Fibroblast of lung (primary cell): ENCODE measurements around the gene NLRC5. TPM values are rescaled to one million over a fixed set of nuclear protein-coding genes. Genes with fewer than 3 reads are reported as not detected.

Experiments used
- DNase-seq, 2 donors: peaks; one replicate each; pipeline versions ENCODE4 v3.0.0 to v3.0.0-alpha.2; 2010; ENCODE audit warnings: low read depth in 2 of 2
- H2AFZ ChIP-seq: 2 replicates; pipeline ENCODE4 v1.5.1; 2012; ENCODE audit warnings: low read length, control low read depth, inconsistent platforms
- H3K27ac ChIP-seq: 2 replicates; pipeline ENCODE4 v1.5.1; 2011; ENCODE audit warnings: low read length, control low read depth; ENCODE audit not compliant: insufficient read depth
- H3K27me3 ChIP-seq: 2 replicates; pipeline ENCODE4 v1.5.1; 2011; ENCODE audit warnings: mild to moderate bottlenecking, low read length; ENCODE audit not compliant: control insufficient read depth, insufficient read depth
- H3K36me3 ChIP-seq: 2 replicates; pipeline ENCODE4 v1.5.1; 2011; ENCODE audit warnings: low read length; ENCODE audit not compliant: control insufficient read depth, insufficient read depth
- H3K4me1 ChIP-seq: 2 replicates; pipeline ENCODE4 v1.5.1; 2011; ENCODE audit warnings: low read length; ENCODE audit not compliant: control insufficient read depth, insufficient read depth; ENCODE audit errors: extremely low read depth
- H3K4me2 ChIP-seq: 2 replicates; pipeline ENCODE4 v1.5.1; 2011; ENCODE audit warnings: low read length, control low read depth; ENCODE audit not compliant: insufficient read depth; ENCODE audit errors: extremely low read depth
- H3K4me3 ChIP-seq, 4 experiments: fragments of 200-600 bp in 1 of 4; sonication (generic) in 1 of 4; replicated peaks in 1 of 4; 2 replicates each; pipeline ENCODE4 v1.5.1; 2011 to 2016; ENCODE audit warnings: low read length in 4 of 4, low read depth in 3 of 4, mild to moderate bottlenecking in 3 of 4, control low read depth in 2 of 4, inconsistent platforms in 1 of 4, mixed read lengths in 1 of 4; ENCODE audit not compliant: insufficient read depth in 1 of 4; ENCODE audit errors: control extremely low read depth in 1 of 4
- H3K79me2 ChIP-seq: 2 replicates; pipeline ENCODE4 v1.5.1; 2012; ENCODE audit warnings: mild to moderate bottlenecking, low read length, inconsistent platforms; ENCODE audit not compliant: control insufficient read depth, insufficient read depth
- H3K9ac ChIP-seq: 2 replicates; pipeline ENCODE4 v1.5.1; 2011; ENCODE audit warnings: mild to moderate bottlenecking, low read length, control low read depth; ENCODE audit not compliant: insufficient read depth
- H3K9me3 ChIP-seq: 2 replicates; pipeline ENCODE4 v1.5.1; 2012; ENCODE audit warnings: low read depth, low read length; ENCODE audit not compliant: control insufficient read depth, insufficient read depth
- H4K20me1 ChIP-seq: 2 replicates; pipeline ENCODE4 v1.5.1; 2011; ENCODE audit warnings: low read length; ENCODE audit not compliant: control insufficient read depth, insufficient read depth; ENCODE audit errors: extremely low read depth
- EZH2 ChIP-seq: IDR thresholded peaks from 2 replicates; pipeline ENCODE4 v1.5.1; 2012; ENCODE audit warnings: low read length, control low read depth, mild to moderate bottlenecking; ENCODE audit errors: missing control alignments
- polyA plus RNA-seq, 2 donors: library from polyadenylated mRNA; depleted of rRNA in 1 of 2; stranded (reverse) in 1 of 2; unstranded in 1 of 2; fragments of >200 nt; gene quantifications; 2 replicates each; pipeline ENCODE4 v1.2.1, GENCODE V29; 2011 to 2012; ENCODE audit warnings: missing spikeins in 1 of 2
- total RNA-seq: library from RNA; depleted of rRNA; stranded (reverse); fragments of >200 nt; gene quantifications from 2 replicates; pipeline ENCODE4 v1.2.1, GENCODE V29; 2014
- TF ChIP-seq, protein P1 (sequence below), 2 donors: IDR thresholded peaks in 1 of 2; conservative IDR thresholded peaks in 1 of 2; 1 replicate in 1 of 2; 2 replicates in 1 of 2; pipeline ENCODE4 v1.5.1; 2011 to 2012; ENCODE audit warnings: low read length in 2 of 2, control low read depth in 1 of 2, inconsistent platforms in 1 of 2, low read depth in 1 of 2, mild to moderate bottlenecking in 1 of 2

Gene NLRC5
- total and polyA plus RNA-seq, 2 donors (not counting 1 experiment from before 2014, with no cell fraction given): 22.2 to 43.6 TPM

DNA sequence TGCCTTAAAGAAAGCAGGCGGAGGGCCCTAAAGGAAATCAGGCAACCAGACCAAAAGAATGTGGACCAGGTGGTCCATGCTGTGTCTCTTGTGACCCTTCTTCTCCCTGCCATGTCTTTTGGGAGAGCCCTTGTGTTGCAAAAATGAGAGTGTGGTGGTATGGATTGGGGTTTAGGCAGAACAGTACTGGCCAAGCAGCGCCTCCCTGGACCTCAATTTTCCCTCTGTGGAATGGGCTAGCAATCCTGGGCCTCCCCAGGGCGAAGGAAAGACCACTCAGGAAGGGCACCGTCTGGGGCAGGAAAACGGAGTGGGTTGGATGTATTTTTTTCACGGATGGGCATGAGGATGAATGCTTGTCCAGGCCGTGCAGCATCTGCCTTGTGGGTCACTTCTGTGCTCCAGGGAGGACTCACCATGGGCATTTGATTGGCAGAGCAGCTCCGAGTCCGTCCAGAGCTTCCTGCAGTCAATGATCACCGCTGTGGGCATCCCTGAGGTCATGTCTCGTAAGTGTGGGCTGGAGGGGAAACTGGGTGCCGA is 7.6 kb upstream of the NLRC5 start:
- Histone ChIP-seq H3K27me3 (no peaks in the 10 kb centered on the region), H3K4me3 (no peak overlapping the region), H3K79me2 (no peaks in the 10 kb centered on the region), H3K9ac (no peak overlapping the region), H4K20me1 (no peaks in the 10 kb centered on the region), H3K36me3 (peaks cover 2% of the 10 kb centered on the region), H3K9me3 (no peaks in the 10 kb centered on the region), H3K4me1 (peaks cover 9% of the 10 kb centered on the region), H3K27ac (no peak overlapping the region), H2AFZ (no peak overlapping the region), H3K4me2 (no peak overlapping the region)
- DNase-seq: no peak
- TF ChIP-seq EZH2: no peak
- TF ChIP-seq, protein P1, sequence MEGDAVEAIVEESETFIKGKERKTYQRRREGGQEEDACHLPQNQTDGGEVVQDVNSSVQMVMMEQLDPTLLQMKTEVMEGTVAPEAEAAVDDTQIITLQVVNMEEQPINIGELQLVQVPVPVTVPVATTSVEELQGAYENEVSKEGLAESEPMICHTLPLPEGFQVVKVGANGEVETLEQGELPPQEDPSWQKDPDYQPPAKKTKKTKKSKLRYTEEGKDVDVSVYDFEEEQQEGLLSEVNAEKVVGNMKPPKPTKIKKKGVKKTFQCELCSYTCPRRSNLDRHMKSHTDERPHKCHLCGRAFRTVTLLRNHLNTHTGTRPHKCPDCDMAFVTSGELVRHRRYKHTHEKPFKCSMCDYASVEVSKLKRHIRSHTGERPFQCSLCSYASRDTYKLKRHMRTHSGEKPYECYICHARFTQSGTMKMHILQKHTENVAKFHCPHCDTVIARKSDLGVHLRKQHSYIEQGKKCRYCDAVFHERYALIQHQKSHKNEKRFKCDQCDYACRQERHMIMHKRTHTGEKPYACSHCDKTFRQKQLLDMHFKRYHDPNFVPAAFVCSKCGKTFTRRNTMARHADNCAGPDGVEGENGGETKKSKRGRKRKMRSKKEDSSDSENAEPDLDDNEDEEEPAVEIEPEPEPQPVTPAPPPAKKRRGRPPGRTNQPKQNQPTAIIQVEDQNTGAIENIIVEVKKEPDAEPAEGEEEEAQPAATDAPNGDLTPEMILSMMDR (conservative IDR thresholded peaks at IDR 0.05 in 1 of 2, IDR thresholded peaks at IDR 0.05 in 1 of 2; ENCODE audit: low read depth in 1 of 2, low read length in 2 of 2): no peak

DNA sequence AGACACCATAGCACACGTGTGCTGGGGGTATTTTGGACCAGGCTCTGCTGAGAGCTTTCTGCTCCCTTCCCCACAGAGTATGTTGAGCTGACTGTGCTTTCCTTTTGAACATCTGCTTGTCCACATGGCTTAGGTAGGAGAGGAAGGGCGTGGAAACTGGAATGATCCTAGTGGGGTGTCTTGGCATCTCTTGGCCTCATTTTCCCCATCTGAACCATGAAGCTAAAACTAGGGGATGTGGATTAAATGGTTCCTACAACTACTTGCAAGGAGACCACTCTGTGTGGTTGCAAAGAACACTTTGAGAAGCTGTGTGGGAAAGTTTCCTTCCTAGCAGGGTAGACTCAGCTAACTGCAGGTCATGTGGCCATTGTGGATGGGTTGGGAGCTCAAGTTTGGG is 6.7 kb upstream of the NLRC5 start:
- TF ChIP-seq, protein P1 (conservative IDR thresholded peaks at IDR 0.05 in 1 of 2, IDR thresholded peaks at IDR 0.05 in 1 of 2; ENCODE audit: low read depth in 1 of 2, low read length in 2 of 2): no peak
- TF ChIP-seq EZH2: no peak
- Histone ChIP-seq H3K79me2 (no peaks in the 10 kb centered on the region), H4K20me1 (no peaks in the 10 kb centered on the region), H2AFZ (no peak overlapping the region), H3K4me1 (peaks cover 9% of the 10 kb centered on the region), H3K36me3 (peaks cover 2% of the 10 kb centered on the region), H3K9ac (no peak overlapping the region), H3K9me3 (no peaks in the 10 kb centered on the region), H3K4me2 (no peak overlapping the region), H3K27ac (no peak overlapping the region), H3K4me3 (no peak overlapping the region), H3K27me3 (no peaks in the 10 kb centered on the region)
- DNase-seq: no peak

DNA sequence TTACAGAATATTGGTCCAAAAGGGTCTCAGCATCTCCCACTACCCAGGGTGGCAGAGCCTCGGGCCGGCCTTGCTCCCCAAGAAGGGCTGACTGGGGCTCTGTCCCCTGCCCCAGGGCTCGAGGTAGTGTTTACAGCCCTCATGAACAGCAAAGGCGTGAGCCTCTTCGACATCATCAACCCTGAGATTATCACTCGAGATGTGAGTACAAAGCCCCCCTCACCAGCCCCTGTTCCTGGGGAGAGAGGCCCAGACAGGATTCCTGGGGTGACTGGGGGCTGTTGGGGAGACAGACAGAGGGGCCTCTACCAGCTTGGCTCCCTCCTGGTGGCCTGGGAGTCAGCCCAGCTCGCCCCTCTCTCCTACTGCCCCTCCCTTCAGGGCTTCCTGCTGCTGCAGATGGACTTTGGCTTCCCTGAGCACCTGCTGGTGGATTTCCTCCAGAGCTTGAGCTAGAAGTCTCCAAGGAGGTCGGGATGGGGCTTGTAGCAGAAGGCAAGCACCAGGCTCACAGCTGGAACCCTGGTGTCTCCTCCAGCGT is 6.1 kb upstream of the NLRC5 start:
- Histone ChIP-seq H4K20me1 (no peaks in the 10 kb centered on the region), H3K4me3 (no peak overlapping the region), H3K36me3 (peaks cover 2% of the 10 kb centered on the region), H3K4me2 (no peak overlapping the region), H3K27ac (no peak overlapping the region), H2AFZ (no peak overlapping the region), H3K4me1 (peaks cover 12% of the 10 kb centered on the region), H3K9ac (no peak overlapping the region), H3K27me3 (no peaks in the 10 kb centered on the region), H3K79me2 (peaks cover 3% of the 10 kb centered on the region), H3K9me3 (no peaks in the 10 kb centered on the region)
- no peak for DNase-seq
- TF ChIP-seq, protein P1 (conservative IDR thresholded peaks at IDR 0.05 in 1 of 2, IDR thresholded peaks at IDR 0.05 in 1 of 2; ENCODE audit: low read depth in 1 of 2, low read length in 2 of 2): no peak
- TF ChIP-seq EZH2: no peak
